GM23248 (cell line): Measurements from ENCODE around the gene FAM180B.

Experiments
- EZH2 ChIP-seq: fragments of 200-600 bp; sonication (generic); IDR thresholded peaks from 2 replicates; pipeline ENCODE4 v1.6.1; 2018; ENCODE audit warnings: antibody characterized with exemption, mild to moderate bottlenecking; ENCODE audit not compliant: insufficient read depth, poor library complexity, severe bottlenecking
- EZH2phosphoT487 ChIP-seq: fragments of 200-600 bp; sonication (generic); IDR thresholded peaks from 2 replicates; pipeline ENCODE4 v1.6.1; 2018; ENCODE audit warnings: antibody characterized with exemption, moderate library complexity, mild to moderate bottlenecking, low read depth; ENCODE audit not compliant: insufficient read depth

DNA sequence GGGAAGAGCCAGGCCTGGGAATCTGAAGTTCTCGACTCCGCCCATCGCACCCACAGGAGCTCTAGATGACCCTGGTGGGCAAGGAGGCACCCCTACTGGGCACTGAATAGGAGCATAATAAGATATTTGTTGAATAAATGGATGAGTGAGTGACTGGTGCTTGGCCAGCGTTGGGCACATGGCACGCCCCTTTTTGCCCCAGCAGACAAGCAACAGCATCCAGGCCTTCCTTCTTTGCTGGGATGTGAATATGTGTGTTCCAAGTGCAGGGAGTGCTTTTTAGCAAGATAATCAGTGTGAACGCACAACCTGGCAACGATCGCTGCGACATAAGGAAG is 33.1 kb upstream of the FAM180B start:
- no peak for TF ChIP-seq EZH2phosphoT487
- TF ChIP-seq EZH2: no peak
